Stomach (tissue), 4 donors: Measurements from ENCODE around the gene TJP1.

ENCODE experiments used
- CTCF ChIP-seq, 7 experiments: fragments of 450-650 bp in 4 of 7; fragments of 200-600 bp in 3 of 7; sonication (generic) in 3 of 7; IDR thresholded peaks; one replicate each; pipeline ENCODE4 v1.5.1; 2016 to 2019; ENCODE audit warnings: antibody characterized with exemption in 7 of 7, control low read depth in 2 of 7, mild to moderate bottlenecking in 1 of 7
- POLR2A ChIP-seq, 4 donors: fragments of 450-650 bp; IDR thresholded peaks; one replicate each; pipeline ENCODE4 v1.6.1; 2016; ENCODE audit warnings: antibody characterized with exemption in 4 of 4, control low read depth in 2 of 4, mild to moderate bottlenecking in 1 of 4, moderate library complexity in 1 of 4

- no peak for TF ChIP-seq CTCF (IDR thresholded peaks at IDR 0.05)
- no peak for TF ChIP-seq POLR2A (IDR thresholded peaks at IDR 0.05)
Measured at GRCh38 chr15:29726553-29726952, 95.7 kb downstream of the TJP1 start.
